ENCODE measurements around the gene MAB21L2. TPM values are rescaled to one million over a fixed set of nuclear protein-coding genes. Genes with fewer than 3 reads are reported as not detected.

Gene MAB21L2
- total and polyA plus RNA-seq, 2 of the 13 experiments (the other 11 are each of a cell fraction or from before 2014, with no cell fraction given) = not detected

DNA sequence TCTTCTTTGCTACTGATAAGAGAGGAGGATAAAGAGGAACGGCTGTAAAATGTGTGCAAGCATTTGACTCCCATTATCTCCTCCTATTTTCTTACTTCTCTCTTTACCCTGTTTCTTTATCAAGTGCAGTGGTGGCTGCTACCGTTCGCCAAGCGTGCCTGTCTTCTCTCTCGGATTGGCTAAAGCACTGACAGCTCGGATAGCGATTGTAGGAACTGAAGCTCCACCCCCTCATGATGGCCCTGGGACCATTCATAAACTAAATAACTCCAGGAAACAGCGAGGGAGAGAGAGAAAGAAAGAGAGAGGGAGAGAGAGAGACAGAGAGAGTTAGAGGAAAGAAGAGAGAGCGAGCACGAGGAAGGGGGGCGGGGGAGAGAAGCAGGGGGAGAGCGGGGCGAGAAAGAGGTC, 305 bp upstream of the MAB21L2 start:
- POLR2A ChIA-PET = no interaction called here
- Histone ChIP-seq H3K9ac (ENCODE audit: insufficient read depth, low read depth, low read length) (no peak overlapping the region), H4K20me1 (ENCODE audit: insufficient read depth, low read length) (no peaks in the 10 kb centered on the region), H3K79me2 (ENCODE audit: insufficient read depth, low read length) (no peaks in the 10 kb centered on the region), H3K27me3 (ENCODE audit: control insufficient read depth in 1 of 2, insufficient read depth in 2 of 2, low read length in 2 of 2) (no peaks in the 10 kb centered on the region), H3K36me3 (replicated peaks in 1 of 2; ENCODE audit: control insufficient read depth in 1 of 2, insufficient read depth in 2 of 2, low read length in 2 of 2) (peaks cover 5 to 8% of the 10 kb centered on the region in 2 experiments; a peak in 2 of 5 replicates), H3K4me3 (replicated peaks in 1 of 3; ENCODE audit: insufficient read depth in 1 of 3, low read depth in 2 of 3, low read length in 3 of 3) (no peak overlapping the region), H3K4me2 (ENCODE audit: low read depth, low read length) (no peak overlapping the region), H3K9me3 (ENCODE audit: low read length) (no peaks in the 10 kb centered on the region), H2AFZ (ENCODE audit: low read length) (no peak overlapping the region), H3K4me1 (ENCODE audit: insufficient read depth, low read length) (no peaks in the 10 kb centered on the region), H3K27ac (ENCODE audit: extremely low read length, insufficient read depth, low read length) (no peak overlapping the region)
- BruUV-seq (replicated peaks) = no TSS peak
- TF ChIP-seq ZNF337 (CRISPR knock-in tag; IDR thresholded peaks at IDR 0.05; ENCODE audit: borderline replicate concordance, low read depth) (no peak), MIER3 (CRISPR knock-in tag; IDR thresholded peaks at IDR 0.05; ENCODE audit: borderline replicate concordance) (no peak), ZFX (CRISPR knock-in tag; IDR thresholded peaks at IDR 0.05; ENCODE audit: low read depth) (no peak), SAP130 (CRISPR knock-in tag; IDR thresholded peaks at IDR 0.05; ENCODE audit: low read depth) (no peak), ZNF589 (CRISPR knock-in tag; conservative IDR thresholded peaks at IDR 0.05) (no peak), ZNF740 (CRISPR knock-in tag; IDR thresholded peaks at IDR 0.05) (no peak), HMG20A (CRISPR knock-in tag; IDR thresholded peaks at IDR 0.05; ENCODE audit: borderline replicate concordance) (no peak), SP5 (CRISPR knock-in tag; IDR thresholded peaks at IDR 0.05; ENCODE audit: borderline replicate concordance, low read depth) (no peak), ZNF383 (CRISPR knock-in tag; IDR thresholded peaks at IDR 0.05; ENCODE audit: borderline replicate concordance) (no peak), MYNN (CRISPR knock-in tag; IDR thresholded peaks at IDR 0.05; ENCODE audit: low read depth) (no peak), MXI1 (IDR thresholded peaks at IDR 0.05; ENCODE audit: borderline replicate concordance, low read depth, low read length) (no peak), ZBTB14 (CRISPR knock-in tag; IDR thresholded peaks at IDR 0.05) (no peak), KAT7 (CRISPR knock-in tag; IDR thresholded peaks at IDR 0.05; ENCODE audit: borderline replicate concordance) (no peak), MTA1 (CRISPR knock-in tag; IDR thresholded peaks at IDR 0.05; ENCODE audit: borderline replicate concordance) (no peak), ADNP (CRISPR knock-in tag; IDR thresholded peaks at IDR 0.05) (no peak)
- TF ChIP-seq, protein P1, sequence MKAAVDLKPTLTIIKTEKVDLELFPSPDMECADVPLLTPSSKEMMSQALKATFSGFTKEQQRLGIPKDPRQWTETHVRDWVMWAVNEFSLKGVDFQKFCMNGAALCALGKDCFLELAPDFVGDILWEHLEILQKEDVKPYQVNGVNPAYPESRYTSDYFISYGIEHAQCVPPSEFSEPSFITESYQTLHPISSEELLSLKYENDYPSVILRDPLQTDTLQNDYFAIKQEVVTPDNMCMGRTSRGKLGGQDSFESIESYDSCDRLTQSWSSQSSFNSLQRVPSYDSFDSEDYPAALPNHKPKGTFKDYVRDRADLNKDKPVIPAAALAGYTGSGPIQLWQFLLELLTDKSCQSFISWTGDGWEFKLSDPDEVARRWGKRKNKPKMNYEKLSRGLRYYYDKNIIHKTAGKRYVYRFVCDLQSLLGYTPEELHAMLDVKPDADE (CRISPR knock-in tag; IDR thresholded peaks at IDR 0.05) = no peak
- TF ChIP-seq, protein P2, sequence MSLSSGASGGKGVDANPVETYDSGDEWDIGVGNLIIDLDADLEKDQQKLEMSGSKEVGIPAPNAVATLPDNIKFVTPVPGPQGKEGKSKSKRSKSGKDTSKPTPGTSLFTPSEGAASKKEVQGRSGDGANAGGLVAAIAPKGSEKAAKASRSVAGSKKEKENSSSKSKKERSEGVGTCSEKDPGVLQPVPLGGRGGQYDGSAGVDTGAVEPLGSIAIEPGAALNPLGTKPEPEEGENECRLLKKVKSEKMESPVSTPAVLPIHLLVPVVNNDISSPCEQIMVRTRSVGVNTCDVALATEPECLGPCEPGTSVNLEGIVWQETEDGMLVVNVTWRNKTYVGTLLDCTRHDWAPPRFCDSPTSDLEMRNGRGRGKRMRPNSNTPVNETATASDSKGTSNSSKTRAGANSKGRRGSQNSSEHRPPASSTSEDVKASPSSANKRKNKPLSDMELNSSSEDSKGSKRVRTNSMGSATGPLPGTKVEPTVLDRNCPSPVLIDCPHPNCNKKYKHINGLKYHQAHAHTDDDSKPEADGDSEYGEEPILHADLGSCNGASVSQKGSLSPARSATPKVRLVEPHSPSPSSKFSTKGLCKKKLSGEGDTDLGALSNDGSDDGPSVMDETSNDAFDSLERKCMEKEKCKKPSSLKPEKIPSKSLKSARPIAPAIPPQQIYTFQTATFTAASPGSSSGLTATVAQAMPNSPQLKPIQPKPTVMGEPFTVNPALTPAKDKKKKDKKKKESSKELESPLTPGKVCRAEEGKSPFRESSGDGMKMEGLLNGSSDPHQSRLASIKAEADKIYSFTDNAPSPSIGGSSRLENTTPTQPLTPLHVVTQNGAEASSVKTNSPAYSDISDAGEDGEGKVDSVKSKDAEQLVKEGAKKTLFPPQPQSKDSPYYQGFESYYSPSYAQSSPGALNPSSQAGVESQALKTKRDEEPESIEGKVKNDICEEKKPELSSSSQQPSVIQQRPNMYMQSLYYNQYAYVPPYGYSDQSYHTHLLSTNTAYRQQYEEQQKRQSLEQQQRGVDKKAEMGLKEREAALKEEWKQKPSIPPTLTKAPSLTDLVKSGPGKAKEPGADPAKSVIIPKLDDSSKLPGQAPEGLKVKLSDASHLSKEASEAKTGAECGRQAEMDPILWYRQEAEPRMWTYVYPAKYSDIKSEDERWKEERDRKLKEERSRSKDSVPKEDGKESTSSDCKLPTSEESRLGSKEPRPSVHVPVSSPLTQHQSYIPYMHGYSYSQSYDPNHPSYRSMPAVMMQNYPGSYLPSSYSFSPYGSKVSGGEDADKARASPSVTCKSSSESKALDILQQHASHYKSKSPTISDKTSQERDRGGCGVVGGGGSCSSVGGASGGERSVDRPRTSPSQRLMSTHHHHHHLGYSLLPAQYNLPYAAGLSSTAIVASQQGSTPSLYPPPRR (CRISPR knock-in tag; IDR thresholded peaks at IDR 0.05; ENCODE audit: borderline replicate concordance) = no peak
- ATAC-seq = no peak
- intact Hi-C loops (cut with micrococcal nuclease; ENCODE audit: unreplicated experiment) = no loop called here
- in situ Hi-C loops (cut with HindIII; ENCODE audit: extremely low pct_ligation_motif_present, low pct_unique_long_range_greater_than_20kb) = no loop called here
- no peak for DNase-seq (ENCODE audit: low spot score)
- FAIRE-seq = no peak
- WGBS (ENCODE audit: low lambda C conversion rate) = 98% methylated on average over 13 of the region's 13 CpGs
- CTCF ChIA-PET (ENCODE audit: low intra/inter-chr PET ratio, low total read pairs) = no interaction called here

Data from HepG2 (cell line).